GM19240 (cell line): ENCODE results near the gene L1CAM.
"Not testable (repeated sequence)": the region's sequence is repeated elsewhere in the genome, so short reads cannot be mapped to it uniquely, and the experiment has no call there.

Source experiments
- DNase-seq: peaks from one replicate; pipeline ENCODE4 v3.0.0; 2011; ENCODE audit warnings: low spot score; ENCODE audit not compliant: insufficient read length

Gene L1CAM

GRCh38 chrX:153830640-153831428 is 55.1 kb downstream of the L1CAM start:
- DNase-seq = no peak

- peak; percentile 1 for DNase-seq
These were observed 56.0 kb downstream of the L1CAM start, which contains the start of gene PDZD4 for GRCh38 chrX:153829799-153830639. PDZD4 (minus strand) TSS chrX:153830544; CDS start chrX:153830298, 246 bp downstream.

GRCh38 chrX:153829549-153829798 is 56.5 kb downstream of the L1CAM start:
- no peak for DNase-seq

- DNase-seq = no peak
These were observed 57.0 kb downstream of the L1CAM start for GRCh38 chrX:153828723-153829548.

- DNase-seq = no peak
These were observed 57.7 kb downstream of the L1CAM start for GRCh38 chrX:153828308-153828707.

GRCh38 chrX:153827903-153828302 is 58.1 kb downstream of the L1CAM start:
- no peak for DNase-seq

GRCh38 chrX:153827016-153827415 is 59.0 kb downstream of the L1CAM start:
- no peak for DNase-seq

GRCh38 chrX:153825042-153825441 is 60.9 kb downstream of the L1CAM start:
- DNase-seq = no peak

- no peak for DNase-seq
These were observed 61.6 kb downstream of the L1CAM start for GRCh38 chrX:153824348-153824747.

GRCh38 chrX:153821066-153821465 is 64.9 kb downstream of the L1CAM start:
- no peak for DNase-seq

- DNase-seq = peak; percentile 0
These were observed 65.4 kb downstream of the L1CAM start for GRCh38 chrX:153820601-153821000.

- DNase-seq = peak; percentile 1
These were observed 66.5 kb downstream of the L1CAM start for GRCh38 chrX:153819384-153820040.

- peak; percentile 11 for DNase-seq
These were observed 67.2 kb downstream of the L1CAM start for GRCh38 chrX:153818571-153819383.

GRCh38 chrX:153818064-153818463 is 67.9 kb downstream of the L1CAM start:
- not testable (repeated sequence) for DNase-seq

GRCh38 chrX:153816831-153817690 is 68.9 kb downstream of the L1CAM start:
- no peak for DNase-seq

GRCh38 chrX:153814591-153815315 is 71.2 kb downstream of the L1CAM start:
- no peak for DNase-seq

- DNase-seq = no peak
These were observed 72.8 kb downstream of the L1CAM start for GRCh38 chrX:153813161-153813560.

GRCh38 chrX:153812220-153812619 is 73.8 kb downstream of the L1CAM start:
- no peak for DNase-seq
